Osteocyte (in vitro differentiated cells): ENCODE data around the gene IGF1. TPM values are rescaled to one million over a fixed set of nuclear protein-coding genes. Genes with fewer than 3 reads are reported as not detected.

Source experiments
- DNase-seq: peaks from one replicate; pipeline ENCODE4 v3.0.0; 2021; ENCODE audit warnings: mixed read lengths; ENCODE audit not compliant: unreplicated experiment; ENCODE audit errors: extremely low spot score
- H3K27ac Mint-ChIP-seq: one replicate; pipeline ENCODE4 v1.8.0; 2021; ENCODE audit warnings: mild to moderate bottlenecking, mixed read lengths; ENCODE audit not compliant: unreplicated experiment
- H3K27me3 Mint-ChIP-seq: one replicate; pipeline ENCODE4 v1.8.0; 2021; ENCODE audit warnings: mixed read lengths; ENCODE audit not compliant: unreplicated experiment
- H3K36me3 Mint-ChIP-seq: one replicate; pipeline ENCODE4 v1.8.0; 2021; ENCODE audit warnings: mixed read lengths; ENCODE audit not compliant: unreplicated experiment
- H3K4me1 Mint-ChIP-seq: one replicate; pipeline ENCODE4 v1.8.0; 2021; ENCODE audit warnings: mixed read lengths; ENCODE audit not compliant: unreplicated experiment
- H3K4me3 Mint-ChIP-seq: one replicate; pipeline ENCODE4 v1.8.0; 2021; ENCODE audit warnings: mild to moderate bottlenecking, moderate library complexity, mixed read lengths; ENCODE audit not compliant: unreplicated experiment
- H3K9me3 Mint-ChIP-seq: one replicate; pipeline ENCODE4 v1.8.0; 2021; ENCODE audit warnings: mixed read lengths; ENCODE audit not compliant: unreplicated experiment
- total RNA-seq: library from RNA; stranded (reverse); gene quantifications from 2 replicates; pipeline ENCODE4 v1.2.1, GENCODE V29; 2021
- TF ChIP-seq, protein P1 (sequence below): fragments of 200-600 bp; sonication (generic); IDR thresholded peaks from 2 replicates; pipeline ENCODE4 v1.5.0; 2021; ENCODE audit warnings: antibody characterized with exemption, mild to moderate bottlenecking, moderate library complexity

The IGF1 gene
- total RNA-seq, 1 donor from 2014 or later: 0.40 TPM

- no peak for DNase-seq
- Mint-ChIP-seq H3K27me3 (no peaks in the 10 kb centered on the region), H3K4me3 (no peak overlapping the region), H3K9me3 (peaks cover 19% of the 10 kb centered on the region), H3K36me3 (no peaks in the 10 kb centered on the region), H3K4me1 (no peaks in the 10 kb centered on the region), H3K27ac (no peak overlapping the region)
- TF ChIP-seq, protein P1, sequence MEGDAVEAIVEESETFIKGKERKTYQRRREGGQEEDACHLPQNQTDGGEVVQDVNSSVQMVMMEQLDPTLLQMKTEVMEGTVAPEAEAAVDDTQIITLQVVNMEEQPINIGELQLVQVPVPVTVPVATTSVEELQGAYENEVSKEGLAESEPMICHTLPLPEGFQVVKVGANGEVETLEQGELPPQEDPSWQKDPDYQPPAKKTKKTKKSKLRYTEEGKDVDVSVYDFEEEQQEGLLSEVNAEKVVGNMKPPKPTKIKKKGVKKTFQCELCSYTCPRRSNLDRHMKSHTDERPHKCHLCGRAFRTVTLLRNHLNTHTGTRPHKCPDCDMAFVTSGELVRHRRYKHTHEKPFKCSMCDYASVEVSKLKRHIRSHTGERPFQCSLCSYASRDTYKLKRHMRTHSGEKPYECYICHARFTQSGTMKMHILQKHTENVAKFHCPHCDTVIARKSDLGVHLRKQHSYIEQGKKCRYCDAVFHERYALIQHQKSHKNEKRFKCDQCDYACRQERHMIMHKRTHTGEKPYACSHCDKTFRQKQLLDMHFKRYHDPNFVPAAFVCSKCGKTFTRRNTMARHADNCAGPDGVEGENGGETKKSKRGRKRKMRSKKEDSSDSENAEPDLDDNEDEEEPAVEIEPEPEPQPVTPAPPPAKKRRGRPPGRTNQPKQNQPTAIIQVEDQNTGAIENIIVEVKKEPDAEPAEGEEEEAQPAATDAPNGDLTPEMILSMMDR: no peak
Measured at GRCh38 chr12:102444707-102445106, 35.7 kb downstream of the IGF1 start.

DNA sequence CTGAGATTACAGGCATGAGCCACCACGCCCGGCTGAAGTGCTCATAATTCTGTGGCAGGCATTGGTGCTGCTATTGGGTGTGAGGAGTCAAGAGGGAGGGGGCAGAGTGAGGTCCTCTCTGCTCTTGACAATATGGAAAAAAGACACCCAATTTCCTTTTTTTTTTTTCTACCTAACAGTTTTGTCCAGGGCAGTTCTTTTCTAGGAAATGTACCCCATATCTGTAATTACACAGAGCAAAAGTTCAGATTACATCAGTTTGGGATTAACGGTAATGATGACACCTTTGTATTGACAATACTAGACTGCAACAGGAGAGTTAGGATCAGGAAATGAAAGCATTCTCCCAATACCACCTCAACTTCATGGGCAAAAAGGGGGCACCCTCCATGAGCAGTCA, 36.3 kb downstream of the IGF1 start:
- TF ChIP-seq, protein P1: no peak
- Mint-ChIP-seq H3K36me3 (no peaks in the 10 kb centered on the region), H3K27me3 (no peaks in the 10 kb centered on the region), H3K27ac (no peak overlapping the region), H3K4me3 (no peak overlapping the region), H3K4me1 (no peaks in the 10 kb centered on the region), H3K9me3 (peaks cover 19% of the 10 kb centered on the region)
- DNase-seq: no peak

- TF ChIP-seq, protein P1: no peak
- no peaks in the 10 kb centered on the region for H3K36me3 Mint-ChIP-seq
Measured at GRCh38 chr12:102441077-102441596, 39.2 kb downstream of the IGF1 start.

DNA sequence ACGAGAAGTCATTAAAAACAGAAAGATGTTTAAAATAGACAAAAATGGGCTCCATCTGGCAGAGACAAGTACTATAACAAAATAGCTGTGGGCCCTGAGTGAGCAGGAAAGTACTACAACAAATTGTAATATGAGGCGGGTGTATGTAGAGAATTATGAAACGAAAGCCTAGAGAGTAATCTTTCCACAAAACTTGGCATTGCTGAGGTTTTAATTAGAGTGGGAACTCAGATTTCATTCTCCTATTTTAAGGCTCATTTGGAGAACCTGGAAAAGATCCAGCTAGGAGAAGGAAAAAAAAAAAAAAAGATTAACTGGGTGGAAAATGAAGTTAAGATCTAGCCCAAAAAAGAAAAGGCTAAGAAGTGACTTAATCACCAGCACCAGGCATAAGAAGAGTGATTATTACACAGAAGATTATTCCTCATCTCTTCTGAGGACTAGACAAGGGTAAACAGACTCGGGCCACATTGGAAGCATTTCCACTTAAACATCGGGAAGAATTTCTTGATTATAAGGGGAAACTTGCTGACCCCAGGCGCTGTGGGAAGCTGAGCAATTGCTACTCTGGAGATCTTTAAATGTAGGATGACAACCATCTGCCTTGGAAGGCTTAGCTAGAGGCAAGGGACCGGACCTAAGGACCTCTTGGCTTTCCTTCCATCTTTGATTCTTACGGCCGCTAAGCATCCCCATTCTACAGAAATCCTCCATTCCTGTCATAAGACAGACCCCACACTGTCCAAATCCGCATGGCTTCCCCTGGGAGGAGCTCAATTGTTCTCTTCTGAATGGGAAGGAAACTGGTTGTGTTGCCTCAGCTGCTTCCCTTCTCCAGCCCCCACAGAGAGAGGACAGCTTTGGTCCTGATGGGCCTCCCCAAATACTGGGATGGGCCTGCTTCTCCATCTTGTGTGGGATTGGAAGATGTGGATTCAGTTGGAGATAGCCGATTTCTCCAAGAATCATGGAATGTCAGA, 40.6 kb downstream of the IGF1 start:
- H3K27ac Mint-ChIP-seq: no peak overlapping the region
- DNase-seq: no peak
- H3K9me3 Mint-ChIP-seq: peaks cover 7% of the 10 kb centered on the region
- H3K4me3 Mint-ChIP-seq: no peak overlapping the region
- TF ChIP-seq, protein P1: no peak
- no peaks in the 10 kb centered on the region for H3K27me3 Mint-ChIP-seq
- H3K4me1 Mint-ChIP-seq: no peaks in the 10 kb centered on the region
- no peaks in the 10 kb centered on the region for H3K36me3 Mint-ChIP-seq

More at GRCh38 chr12:102441077-102441596, 39.2 kb downstream of the IGF1 start:
- no peaks in the 10 kb centered on the region for H3K4me1 Mint-ChIP-seq
- H3K27me3 Mint-ChIP-seq: no peaks in the 10 kb centered on the region
- no peak overlapping the region for H3K27ac Mint-ChIP-seq
- H3K9me3 Mint-ChIP-seq: peaks cover 13% of the 10 kb centered on the region
- no peak overlapping the region for H3K4me3 Mint-ChIP-seq
- no peak for DNase-seq

DNA sequence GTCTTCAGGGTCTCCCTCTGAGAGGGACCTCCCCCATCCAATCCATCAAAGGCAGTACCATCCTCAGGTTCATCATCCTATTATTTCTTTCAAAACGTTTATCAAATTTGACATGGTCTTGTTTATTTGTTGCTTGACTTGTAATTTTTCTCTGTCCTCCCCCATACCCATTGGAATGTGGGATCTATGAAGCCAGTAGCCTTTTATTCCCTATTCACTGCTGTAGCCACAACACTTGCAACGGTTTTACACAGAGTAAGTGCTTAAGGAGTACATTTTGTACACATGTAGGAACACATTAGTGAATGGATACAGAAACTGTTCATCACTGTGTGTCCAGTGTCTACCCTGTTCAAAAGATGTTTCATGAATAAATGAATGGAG, 41.5 kb downstream of the IGF1 start:
- H3K4me3 Mint-ChIP-seq: no peak overlapping the region
- no peak for DNase-seq
- no peak overlapping the region for H3K27ac Mint-ChIP-seq
- H3K27me3 Mint-ChIP-seq: no peaks in the 10 kb centered on the region
- TF ChIP-seq, protein P1: no peak
- no peaks in the 10 kb centered on the region for H3K36me3 Mint-ChIP-seq
- no peaks in the 10 kb centered on the region for H3K4me1 Mint-ChIP-seq
- H3K9me3 Mint-ChIP-seq: peaks cover 3% of the 10 kb centered on the region
